OCI-LY1 (cell line): ENCODE measurements around the gene ZNF175.
A peak's percentile ranks its signal among the peaks of the same experiment; 100 is the strongest.

Source experiments
- H2AFZ ChIP-seq: fragments of 200-600 bp; sonication (generic), shearing (Covaris generic); 2 replicates; pipeline ENCODE4 v1.6.0; 2014; ENCODE audit warnings: antibody characterized with exemption, mild to moderate bottlenecking, low read length
- H3F3A ChIP-seq: fragments of 200-600 bp; sonication (generic), shearing (Covaris generic); 2 replicates; pipeline ENCODE4 v1.6.0; 2014; ENCODE audit warnings: mild to moderate bottlenecking, antibody characterized with exemption, low read length, moderate library complexity; ENCODE audit not compliant: insufficient read depth
- H3K27ac ChIP-seq: fragments of 200-600 bp; sonication (generic); 2 replicates; pipeline ENCODE4 v1.5.1; 2014; ENCODE audit warnings: low read length, mixed run types, mild to moderate bottlenecking, low read depth; ENCODE audit not compliant: poor library complexity, severe bottlenecking
- H3K27me3 ChIP-seq: fragments of 200-600 bp; sonication (generic); 2 replicates; pipeline ENCODE4 v1.6.0; 2014; ENCODE audit warnings: antibody characterized with exemption, mild to moderate bottlenecking, low read length, moderate library complexity; ENCODE audit not compliant: insufficient read depth
- H3K36me3 ChIP-seq: fragments of 200-600 bp; sonication (generic); 2 replicates; pipeline ENCODE4 v1.6.1; 2014; ENCODE audit warnings: mild to moderate bottlenecking, antibody characterized with exemption, low read length, moderate library complexity, mixed read lengths; ENCODE audit not compliant: insufficient read depth
- H3K4me1 ChIP-seq: fragments of 200-600 bp; sonication (generic); 2 replicates; pipeline ENCODE4 v1.5.1; 2014; ENCODE audit warnings: mild to moderate bottlenecking, low read length, moderate library complexity; ENCODE audit not compliant: insufficient read depth, severe bottlenecking
- H3K4me2 ChIP-seq: fragments of 200-600 bp; sonication (generic), shearing (Covaris generic); 2 replicates; pipeline ENCODE4 v1.6.1; 2014; ENCODE audit warnings: low read length
- H3K4me3 ChIP-seq: fragments of 200-600 bp; sonication (generic); 2 replicates; pipeline ENCODE4 v1.5.1; 2014; ENCODE audit warnings: low read length, low read depth, mild to moderate bottlenecking, mixed read lengths; ENCODE audit not compliant: poor library complexity, severe bottlenecking
- H3K79me2 ChIP-seq: fragments of 200-600 bp; shearing (Covaris generic); 2 replicates; pipeline ENCODE4 v1.6.1; 2016; ENCODE audit warnings: mixed run types, low read length, mixed read lengths; ENCODE audit not compliant: insufficient read depth
- H3K9ac ChIP-seq: fragments of 200-600 bp; sonication (generic), shearing (Covaris generic); 2 replicates; pipeline ENCODE4 v1.6.1; 2014; ENCODE audit warnings: mild to moderate bottlenecking, low read length, mixed read lengths
- H3K9me2 ChIP-seq: fragments of 200-600 bp; sonication (generic), shearing (Covaris generic); 2 replicates; pipeline ENCODE4 v1.6.1; 2014; ENCODE audit warnings: low read depth, mild to moderate bottlenecking, low read length, mixed read lengths
- H3K9me3 ChIP-seq: fragments of 200-600 bp; shearing (Covaris generic); 2 replicates; pipeline ENCODE4 v1.6.1; 2014; ENCODE audit warnings: low read length, mixed read lengths
- H4K20me1 ChIP-seq: fragments of 200-600 bp; sonication (generic), shearing (Covaris generic); 2 replicates; pipeline ENCODE4 v1.6.0; 2016; ENCODE audit warnings: mild to moderate bottlenecking, low read length; ENCODE audit not compliant: insufficient read depth
- EZH2 ChIP-seq: fragments of 200-600 bp; sonication (generic), shearing (Covaris generic); IDR thresholded peaks from 2 replicates; pipeline ENCODE4 v1.8.0; 2017; ENCODE audit warnings: borderline replicate concordance, mixed run types, mild to moderate bottlenecking, antibody characterized with exemption, low read length, moderate library complexity, mixed read lengths
- TF ChIP-seq, protein P1 (sequence below): fragments of 200-600 bp; sonication (generic), shearing (Covaris generic); IDR thresholded peaks from 2 replicates; pipeline ENCODE4 v1.5.1; 2017; ENCODE audit warnings: mild to moderate bottlenecking, antibody characterized with exemption, low read length, moderate library complexity, mixed read lengths

Gene ZNF175

DNA sequence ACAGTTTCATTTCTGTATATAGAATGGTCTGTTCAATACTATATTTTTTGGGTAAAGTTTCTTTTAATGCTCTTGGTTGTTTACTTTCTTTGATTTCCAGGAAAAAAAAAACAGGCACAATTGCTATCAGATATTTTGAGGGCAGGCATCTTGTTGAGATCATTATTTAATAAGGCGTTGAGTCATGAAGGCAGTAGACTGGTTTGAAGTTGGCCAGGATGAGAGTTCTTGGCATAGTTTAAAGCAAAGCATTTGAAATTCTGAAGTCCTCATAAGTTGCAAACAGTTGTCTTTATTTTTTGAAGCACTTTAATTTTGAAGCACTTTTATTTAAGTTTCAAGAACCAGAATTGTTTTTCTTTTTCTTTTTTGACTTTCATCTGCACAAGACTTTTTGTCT is 2.6 kb upstream of the ZNF175 start:
- no peaks in the 10 kb centered on the region for H3K27me3 ChIP-seq
- H3K4me1 ChIP-seq = peaks cover 20% of the 10 kb centered on the region
- H4K20me1 ChIP-seq = no peaks in the 10 kb centered on the region
- H3K79me2 ChIP-seq = peaks cover 4% of the 10 kb centered on the region; the same call in 1 of the 2 replicates
- H3K4me2 ChIP-seq = no peak overlapping the region
- H3K27ac ChIP-seq = no peak overlapping the region
- H3K4me3 ChIP-seq = no peak overlapping the region
- peaks cover 10% of the 10 kb centered on the region; the same call in 1 of the 2 replicates for H3K36me3 ChIP-seq
- no peaks in the 10 kb centered on the region for H3K9me2 ChIP-seq
- no peak overlapping the region for H2AFZ ChIP-seq
- no peak overlapping the region for H3K9ac ChIP-seq
- no peak for TF ChIP-seq EZH2
- TF ChIP-seq, protein P1, sequence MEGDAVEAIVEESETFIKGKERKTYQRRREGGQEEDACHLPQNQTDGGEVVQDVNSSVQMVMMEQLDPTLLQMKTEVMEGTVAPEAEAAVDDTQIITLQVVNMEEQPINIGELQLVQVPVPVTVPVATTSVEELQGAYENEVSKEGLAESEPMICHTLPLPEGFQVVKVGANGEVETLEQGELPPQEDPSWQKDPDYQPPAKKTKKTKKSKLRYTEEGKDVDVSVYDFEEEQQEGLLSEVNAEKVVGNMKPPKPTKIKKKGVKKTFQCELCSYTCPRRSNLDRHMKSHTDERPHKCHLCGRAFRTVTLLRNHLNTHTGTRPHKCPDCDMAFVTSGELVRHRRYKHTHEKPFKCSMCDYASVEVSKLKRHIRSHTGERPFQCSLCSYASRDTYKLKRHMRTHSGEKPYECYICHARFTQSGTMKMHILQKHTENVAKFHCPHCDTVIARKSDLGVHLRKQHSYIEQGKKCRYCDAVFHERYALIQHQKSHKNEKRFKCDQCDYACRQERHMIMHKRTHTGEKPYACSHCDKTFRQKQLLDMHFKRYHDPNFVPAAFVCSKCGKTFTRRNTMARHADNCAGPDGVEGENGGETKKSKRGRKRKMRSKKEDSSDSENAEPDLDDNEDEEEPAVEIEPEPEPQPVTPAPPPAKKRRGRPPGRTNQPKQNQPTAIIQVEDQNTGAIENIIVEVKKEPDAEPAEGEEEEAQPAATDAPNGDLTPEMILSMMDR = no peak
- no peaks in the 10 kb centered on the region for H3K9me3 ChIP-seq
- H3F3A ChIP-seq = no peaks in the 10 kb centered on the region

DNA sequence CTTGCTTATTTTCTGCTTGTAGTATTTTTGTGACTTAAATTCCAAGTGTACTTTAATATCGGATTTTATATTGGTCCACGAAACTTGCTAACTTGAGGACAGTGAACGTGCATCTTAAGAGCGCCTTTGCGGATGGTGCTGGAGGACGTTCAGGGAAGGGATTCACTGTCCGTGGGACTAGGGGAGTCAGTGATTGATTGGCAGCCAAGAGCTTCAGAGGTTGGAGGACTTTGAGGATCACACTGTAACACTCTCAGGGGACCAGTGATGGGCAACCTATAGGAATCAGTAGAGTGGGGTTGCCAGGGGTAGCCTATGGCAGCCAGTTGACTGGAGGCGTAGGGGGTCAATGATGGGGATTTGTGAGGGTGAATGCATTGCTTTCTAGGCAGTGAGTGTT is 516 bp downstream of the ZNF175 start:
- no peak overlapping the region for H2AFZ ChIP-seq
- peak overlapping the region; percentile 67 for H3K9ac ChIP-seq
- no peaks in the 10 kb centered on the region for H3K27me3 ChIP-seq
- H3K27ac ChIP-seq = no peak overlapping the region
- peaks cover 20% of the 10 kb centered on the region for H3K4me1 ChIP-seq
- H3K9me2 ChIP-seq = no peaks in the 10 kb centered on the region
- H3K4me2 ChIP-seq = peak overlapping the region; percentile 98
- no peaks in the 10 kb centered on the region for H3F3A ChIP-seq
- H4K20me1 ChIP-seq = no peaks in the 10 kb centered on the region
- H3K79me2 ChIP-seq = peaks cover 4% of the 10 kb centered on the region; the same call in 1 of the 2 replicates
- H3K9me3 ChIP-seq = no peaks in the 10 kb centered on the region
- H3K4me3 ChIP-seq = peak overlapping the region; percentile 83
- H3K36me3 ChIP-seq = peaks cover 33% of the 10 kb centered on the region
- TF ChIP-seq, protein P1 = no peak
- no peak for TF ChIP-seq EZH2

DNA sequence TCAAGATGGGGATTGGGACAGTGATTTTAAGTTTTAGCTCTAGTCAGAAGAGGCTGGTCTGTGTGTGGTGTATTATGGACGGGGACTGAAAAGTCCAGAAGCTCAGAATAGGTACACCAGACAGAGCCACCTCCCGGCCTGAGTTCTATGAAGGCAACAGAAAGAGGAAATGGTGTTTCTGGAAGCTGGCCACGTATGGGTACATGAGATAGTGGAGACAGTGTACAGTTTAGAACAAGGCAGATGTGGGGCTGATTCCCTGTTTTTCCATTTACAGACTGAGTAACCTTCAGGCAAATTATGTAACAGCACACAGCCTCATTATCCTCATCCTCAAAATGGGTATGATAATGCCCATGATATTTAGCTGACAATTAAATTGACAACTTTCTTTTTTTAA is 1.3 kb downstream of the ZNF175 start:
- H3K9ac ChIP-seq = peak overlapping the region; percentile 67
- H3K36me3 ChIP-seq = peaks cover 39% of the 10 kb centered on the region
- H3F3A ChIP-seq = no peaks in the 10 kb centered on the region
- H3K27ac ChIP-seq = peak overlapping the region; percentile 18
- H3K27me3 ChIP-seq = no peaks in the 10 kb centered on the region
- no peak overlapping the region for H2AFZ ChIP-seq
- no peaks in the 10 kb centered on the region for H3K9me3 ChIP-seq
- TF ChIP-seq EZH2 = no peak
- TF ChIP-seq, protein P1 = no peak
- H3K4me1 ChIP-seq = peaks cover 20% of the 10 kb centered on the region
- H3K9me2 ChIP-seq = no peaks in the 10 kb centered on the region
- no peaks in the 10 kb centered on the region for H4K20me1 ChIP-seq
- peak overlapping the region; percentile 98 for H3K4me2 ChIP-seq
- H3K4me3 ChIP-seq = peak overlapping the region; percentile 83
- H3K79me2 ChIP-seq = peaks cover 4% of the 10 kb centered on the region; the same call in 1 of the 2 replicates
